ENCODE measurements around the gene RHO. TPM values are rescaled to one million over a fixed set of nuclear protein-coding genes. Genes with fewer than 3 reads are reported as not detected.

RHO gene
- polyA plus RNA-seq, 1 donor (not counting 4 experiments of a cell fraction or from before 2014, with no cell fraction given), result not detected

- dilution Hi-C loops (cut with MboI; ENCODE audit: extremely low pct_ligation_motif_present, low sequenced_read_pairs), result no loop called here
- Histone ChIP-seq H3K9ac (ENCODE audit: control insufficient read depth, extremely low read depth, insufficient read depth, low read length) (no peak overlapping the region), H3K4me3 (ENCODE audit: control insufficient read depth in 2 of 3, extremely low read depth in 1 of 3, insufficient read depth in 2 of 3, low read depth in 1 of 3, low read length in 3 of 3) (no peak overlapping the region), H3K4me1 (ENCODE audit: control insufficient read depth, extremely low read depth, insufficient read depth, low read length) (no peaks in the 10 kb centered on the region), H2AFZ (ENCODE audit: control insufficient read depth, low read length) (no peak overlapping the region), H3K4me2 (ENCODE audit: control insufficient read depth, extremely low read depth, insufficient read depth, low read depth, low read length) (no peak overlapping the region), H3K36me3 (ENCODE audit: control insufficient read depth in 2 of 2, extremely low read depth in 1 of 2, insufficient read depth in 2 of 2, low read length in 2 of 2) (peaks cover 0 to 4% of the 10 kb centered on the region in 2 experiments), H3K9me1 (ENCODE audit: control insufficient read depth, extremely low read depth, insufficient read depth, low read length) (no peaks in the 10 kb centered on the region), H3K27ac (ENCODE audit: control insufficient read depth, insufficient read depth, low read length) (no peak overlapping the region), H4K20me1 (ENCODE audit: control insufficient read depth, extremely low read depth, insufficient read depth, low read length) (no peaks in the 10 kb centered on the region), H3K27me3 (ENCODE audit: control insufficient read depth, extremely low read depth, insufficient read depth, low read length) (no peaks in the 10 kb centered on the region), H3K9me3 (ENCODE audit: control insufficient read depth, low read depth, low read length) (no peaks in the 10 kb centered on the region), H3K79me2 (ENCODE audit: control insufficient read depth, insufficient read depth, low read length) (no peaks in the 10 kb centered on the region)
- FAIRE-seq (no peak), DNase-seq (ENCODE audit: low read depth, low spot score) (no peak)
- no peak for TF ChIP-seq EZH2 (IDR thresholded peaks at IDR 0.05; ENCODE audit: low read length)
- no peak for TF ChIP-seq CTCF (optimal IDR thresholded peaks at IDR 0.05 in 1 of 3, IDR thresholded peaks at IDR 0.05 in 1 of 3, conservative IDR thresholded peaks at IDR 0.05 in 1 of 3; ENCODE audit: extremely low read depth in 1 of 3, insufficient read depth in 2 of 3, low read length in 3 of 3)
These were observed 15.8 kb upstream of the RHO start for GRCh38 chr3:129512595-129512994.

- TF ChIP-seq CTCF (optimal IDR thresholded peaks at IDR 0.05 in 1 of 3, IDR thresholded peaks at IDR 0.05 in 1 of 3, conservative IDR thresholded peaks at IDR 0.05 in 1 of 3; ENCODE audit: extremely low read depth in 1 of 3, insufficient read depth in 2 of 3, low read length in 3 of 3), result no peak
- no peak for TF ChIP-seq EZH2 (IDR thresholded peaks at IDR 0.05; ENCODE audit: low read length)
- no peaks in the 10 kb centered on the region for H4K20me1 ChIP-seq (ENCODE audit: control insufficient read depth, extremely low read depth, insufficient read depth, low read length)
- H3K27ac ChIP-seq (ENCODE audit: control insufficient read depth, insufficient read depth, low read length), result no peak overlapping the region
- peaks cover 0 to 4% of the 10 kb centered on the region in 2 experiments for H3K36me3 ChIP-seq (ENCODE audit: control insufficient read depth in 2 of 2, extremely low read depth in 1 of 2, insufficient read depth in 2 of 2, low read length in 2 of 2)
- H3K9ac ChIP-seq (ENCODE audit: control insufficient read depth, extremely low read depth, insufficient read depth, low read length), result no peak overlapping the region
- dilution Hi-C loops (cut with MboI; ENCODE audit: extremely low pct_ligation_motif_present, low sequenced_read_pairs), result no loop called here
- H3K4me2 ChIP-seq (ENCODE audit: control insufficient read depth, extremely low read depth, insufficient read depth, low read depth, low read length), result no peak overlapping the region
- H3K9me3 ChIP-seq (ENCODE audit: control insufficient read depth, low read depth, low read length), result no peaks in the 10 kb centered on the region
- H2AFZ ChIP-seq (ENCODE audit: control insufficient read depth, low read length), result no peak overlapping the region
- H3K27me3 ChIP-seq (ENCODE audit: control insufficient read depth, extremely low read depth, insufficient read depth, low read length), result no peaks in the 10 kb centered on the region
- no peaks in the 10 kb centered on the region for H3K79me2 ChIP-seq (ENCODE audit: control insufficient read depth, insufficient read depth, low read length)
- DNase-seq (ENCODE audit: low read depth, low spot score), result no peak
- no peak overlapping the region for H3K4me3 ChIP-seq (ENCODE audit: control insufficient read depth in 2 of 3, extremely low read depth in 1 of 3, insufficient read depth in 2 of 3, low read depth in 1 of 3, low read length in 3 of 3)
- no peaks in the 10 kb centered on the region for H3K9me1 ChIP-seq (ENCODE audit: control insufficient read depth, extremely low read depth, insufficient read depth, low read length)
- H3K4me1 ChIP-seq (ENCODE audit: control insufficient read depth, extremely low read depth, insufficient read depth, low read length), result no peaks in the 10 kb centered on the region
- no peak for FAIRE-seq
These were observed 14.7 kb upstream of the RHO start for GRCh38 chr3:129513705-129514104.
